SK-N-SH (cell line): ENCODE measurements around the gene ARHGEF39. TPM values are rescaled to one million over a fixed set of nuclear protein-coding genes. Genes with fewer than 3 reads are reported as not detected.

Source experiments
- CTCF ChIA-PET: fragments of 300-600, 350-600 bp; formaldehyde crosslinking; extraction: SDS; loops from one replicate; lab custom pipeline; 2021; lab: Yijun Ruan, JAX
- POLR2A ChIA-PET: fragments of 350-600 bp; sonication (Branson Sonifier 250); formaldehyde crosslinking; extraction: SDS; loops from one replicate; lab custom pipeline; 2020; ENCODE audit warnings: antibody characterized with exemption, inconsistent platforms; lab: Yijun Ruan, JAX
- DNase-seq: peaks from one replicate; pipeline ENCODE4 v3.0.0; 2012
- H2AFZ ChIP-seq: fragments of 200-600 bp; sonication (generic); 2 replicates; pipeline ENCODE4 v1.8.1; 2016; ENCODE audit warnings: antibody characterized with exemption, mild to moderate bottlenecking, low read depth
- H3F3A ChIP-seq: fragments of 200-600 bp; sonication (generic); replicated peaks from 2 replicates; pipeline ENCODE3; 2016; ENCODE audit warnings: antibody characterized with exemption, mild to moderate bottlenecking; ENCODE audit not compliant: insufficient read depth
- H3K27ac ChIP-seq, 2 experiments: fragments of 200-500 bp in 1 of 2; fragments of 200-600 bp in 1 of 2; sonication (Bioruptor generic) in 1 of 2; sonication (generic), shearing (Covaris generic) in 1 of 2; 2 replicates each; pipeline versions ENCODE4 v1.5.1 to v1.6.1; 2014 to 2016; ENCODE audit warnings: low read depth in 2 of 2, inconsistent platforms in 1 of 2, low read length in 1 of 2, mild to moderate bottlenecking in 1 of 2, mixed read lengths in 1 of 2
- H3K27me3 ChIP-seq: fragments of 200-600 bp; sonication (generic), shearing (Covaris generic); 2 replicates; pipeline ENCODE4 v1.6.1; 2016; ENCODE audit warnings: mixed run types; ENCODE audit not compliant: insufficient read depth
- H3K36me3 ChIP-seq, 2 experiments: fragments of 200-500 bp in 1 of 2; fragments of 200-600 bp in 1 of 2; sonication (Bioruptor generic) in 1 of 2; sonication (generic) in 1 of 2; replicated peaks in 1 of 2; 2 replicates each; pipeline versions ENCODE3 to v1.5.1; 2014 to 2016; ENCODE audit warnings: low read length in 1 of 2, mild to moderate bottlenecking in 1 of 2; ENCODE audit not compliant: insufficient read depth in 2 of 2, control insufficient read depth in 1 of 2
- H3K4me1 ChIP-seq, 2 experiments: fragments of 200-500 bp in 1 of 2; fragments of 200-600 bp in 1 of 2; sonication (Bioruptor generic) in 1 of 2; sonication (generic), shearing (Covaris generic) in 1 of 2; 2 replicates each; pipeline versions ENCODE4 v1.5.1 to v1.6.1; 2014 to 2016; ENCODE audit warnings: low read depth in 1 of 2, low read length in 1 of 2, mixed run types in 1 of 2; ENCODE audit not compliant: insufficient read depth in 2 of 2, control insufficient read depth in 1 of 2
- H3K4me2 ChIP-seq: fragments of 200-600 bp; sonication (generic), shearing (Covaris generic); 2 replicates; pipeline ENCODE4 v1.6.1; 2017; ENCODE audit warnings: mixed run types
- H3K4me3 ChIP-seq, 2 experiments: fragments of 200-500 bp in 1 of 2; fragments of 200-600 bp in 1 of 2; sonication (Bioruptor generic) in 1 of 2; sonication (generic), shearing (Covaris generic) in 1 of 2; 2 replicates each; pipeline versions ENCODE4 v1.5.1 to v1.8.1; 2014 to 2016; ENCODE audit warnings: low read depth in 2 of 2, inconsistent platforms in 1 of 2, low read length in 1 of 2, mild to moderate bottlenecking in 1 of 2, mixed read lengths in 1 of 2, moderate library complexity in 1 of 2
- H3K79me2 ChIP-seq: fragments of 200-600 bp; sonication (generic); 2 replicates; pipeline ENCODE4 v1.8.1; 2017; ENCODE audit warnings: mild to moderate bottlenecking; ENCODE audit not compliant: insufficient read depth
- H3K9ac ChIP-seq: fragments of 200-600 bp; sonication (generic); 2 replicates; pipeline ENCODE4 v1.6.1; 2017; ENCODE audit warnings: mixed run types
- H3K9me2 ChIP-seq: fragments of 200-600 bp; sonication (generic); 2 replicates; pipeline ENCODE4 v1.6.1; 2017; ENCODE audit warnings: mixed run types
- H3K9me3 ChIP-seq: fragments of 200-600 bp; sonication (generic); 2 replicates; pipeline ENCODE4 v1.6.1; 2017; ENCODE audit warnings: mixed run types, mild to moderate bottlenecking, moderate library complexity
- H4K20me1 ChIP-seq: fragments of 200-600 bp; sonication (generic); 2 replicates; pipeline ENCODE4 v1.6.1; 2017; ENCODE audit warnings: mild to moderate bottlenecking, mixed run types; ENCODE audit not compliant: insufficient read depth
- ELF1 ChIP-seq: IDR thresholded peaks from 2 replicates; pipeline ENCODE4 v1.4.0; 2012
- EP300 ChIP-seq, 2 experiments: IDR thresholded peaks; 2 replicates each; pipeline versions ENCODE4 v1.4.0 to v1.6.1; 2012; ENCODE audit warnings: borderline replicate concordance in 1 of 2, low read depth in 1 of 2, low read length in 1 of 2
- EZH2phosphoT487 ChIP-seq: fragments of 200-600 bp; sonication (generic); IDR thresholded peaks from 2 replicates; pipeline ENCODE4 v1.6.1; 2017; ENCODE audit warnings: low read depth, mixed run types, mild to moderate bottlenecking, antibody characterized with exemption, moderate library complexity, borderline replicate concordance
- IRF3 ChIP-seq: fragments of 150-350 bp; IDR thresholded peaks from 2 replicates; pipeline ENCODE4 v1.6.1; 2016; ENCODE audit warnings: mild to moderate bottlenecking, low read depth, low read length
- NFIC ChIP-seq: IDR thresholded peaks from 2 replicates; pipeline ENCODE4 v1.4.0; 2012; ENCODE audit warnings: borderline replicate concordance
- NRF1 ChIP-seq: IDR thresholded peaks from 2 replicates; pipeline ENCODE4 v1.6.1; 2012; ENCODE audit warnings: low read depth, mild to moderate bottlenecking, low read length
- RXRA ChIP-seq: IDR thresholded peaks from 2 replicates; pipeline ENCODE4 v1.4.0; 2012; ENCODE audit warnings: low read depth, mild to moderate bottlenecking, borderline replicate concordance
- SIN3A ChIP-seq: IDR thresholded peaks from 2 replicates; pipeline ENCODE4 v1.6.1; 2012; ENCODE audit warnings: low read depth, mild to moderate bottlenecking, low read length, moderate library complexity, borderline replicate concordance
- TAF1 ChIP-seq: IDR thresholded peaks from 2 replicates; pipeline ENCODE4 v1.6.1; 2012; ENCODE audit warnings: low read depth, mild to moderate bottlenecking, low read length, moderate library complexity, borderline replicate concordance
- TCF12 ChIP-seq: IDR thresholded peaks from 2 replicates; pipeline ENCODE4 v1.4.0; 2012
- USF1 ChIP-seq: IDR thresholded peaks from 2 replicates; pipeline ENCODE4 v1.4.0; 2012; ENCODE audit warnings: low read depth, borderline replicate concordance
- YY1 ChIP-seq: IDR thresholded peaks from 2 replicates; pipeline ENCODE4 v1.4.0; 2012; ENCODE audit warnings: low read depth, mild to moderate bottlenecking
- ZBTB33 ChIP-seq: IDR thresholded peaks from 2 replicates; pipeline ENCODE4 v1.4.0; 2012; ENCODE audit warnings: low read depth, borderline replicate concordance
- WGBS: methylation state at CpG from one replicate; pipeline ENCODE4 v1.1.6; 2017; ENCODE audit warnings: low lambda C conversion rate; 5-methylcytosine and 5-hydroxymethylcytosine counted together
- polyA plus RNA-seq, 3 experiments: library from polyadenylated mRNA; depleted of rRNA; stranded (reverse); fragments of >200 nt; gene quantifications; 2 replicates each; pipeline ENCODE4 v1.2.3, GENCODE V29; 2012
- TF ChIP-seq, protein P1 (sequence below): IDR thresholded peaks from 2 replicates; pipeline ENCODE4 v1.4.0; 2012; ENCODE audit warnings: low read depth

Gene ARHGEF39
- polyA plus RNA-seq, 1 of the 3 experiments (the other 2 are of a cell fraction), result 4.9 TPM

DNA sequence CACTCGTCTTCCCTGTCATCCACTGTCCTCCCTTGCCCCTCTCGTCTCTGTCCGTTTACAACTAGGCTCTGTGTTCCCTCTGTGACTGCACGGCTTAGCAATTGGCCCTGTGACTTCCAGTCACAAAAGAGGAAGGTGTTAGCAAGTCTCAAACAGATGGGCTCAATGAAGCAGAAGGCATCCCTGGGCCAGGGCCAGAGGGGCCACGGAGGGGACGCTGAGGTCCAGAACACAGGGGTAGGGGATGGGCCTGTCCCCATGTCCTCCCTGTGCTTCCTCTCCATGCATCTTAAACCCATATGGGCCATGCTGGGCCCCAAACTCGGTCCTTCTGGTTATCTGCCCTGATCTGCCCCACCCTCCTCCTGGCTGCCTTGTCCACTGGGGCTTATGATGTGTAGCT is 46.7 kb downstream of the ARHGEF39 start, which contains the start of gene CD72:
TSS of gene CD72 (minus strand) at position 89 of the 403 bp plus-strand sequence. CDS start 110 bp downstream, outside the sequence.
- peak within 1 kb of the TSS; percentile 65; the same call in 1 of the 2 replicates for H2AFZ ChIP-seq
- no peak within 1 kb of the TSS for H3K9ac ChIP-seq
- no peak for DNase-seq
- H3K4me2 ChIP-seq, result peak within 1 kb of the TSS; percentile 44; the same call in 1 of the 2 replicates
- H3K4me1 ChIP-seq, result peaks cover 0 to 12% of the 10 kb centered on the region in 2 experiments; a peak in 1 of 4 replicates
- ChIA-PET POLR2A (no interaction called here), CTCF (interaction anchor here (0.6 to 5.3 kb wide), 3 partner anchors 28 to 108 kb away, joined by 3 to 20 read pairs (median 11); partner anchors contain the start of genes CCDC107 and RMRP)
- H3K79me2 ChIP-seq, result no peaks in the 10 kb centered on the region
- H3F3A ChIP-seq, result no peaks in the 10 kb centered on the region
- no peaks in the 10 kb centered on the region for H3K36me3 ChIP-seq
- 80% methylated on average over 7 of the region's 7 CpGs for WGBS
- TF ChIP-seq EP300 (IDR thresholded peaks at IDR 0.05; ENCODE audit: borderline replicate concordance in 1 of 2, low read depth in 1 of 2, low read length in 1 of 2), result no peak
- TF ChIP-seq EZH2phosphoT487, result no peak
- no peak for TF ChIP-seq IRF3
- TF ChIP-seq TCF12, result no peak
- TF ChIP-seq, protein P1, sequence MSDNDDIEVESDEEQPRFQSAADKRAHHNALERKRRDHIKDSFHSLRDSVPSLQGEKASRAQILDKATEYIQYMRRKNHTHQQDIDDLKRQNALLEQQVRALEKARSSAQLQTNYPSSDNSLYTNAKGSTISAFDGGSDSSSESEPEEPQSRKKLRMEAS, result no peak
- TF ChIP-seq USF1, result no peak
- no peak for TF ChIP-seq ELF1
- no peak for TF ChIP-seq TAF1
- no peak for TF ChIP-seq SIN3A
- no peak for TF ChIP-seq YY1
- no peak for TF ChIP-seq NRF1
- TF ChIP-seq RXRA, result no peak
- no peak for TF ChIP-seq NFIC
- TF ChIP-seq ZBTB33, result no peak
- TF ChIP-seq, all 33 proteins: peak for 0
- no peaks in the 10 kb centered on the region for H3K9me3 ChIP-seq
- no peak within 1 kb of the TSS for H3K27ac ChIP-seq
- peak within 1 kb of the TSS; percentile 27 to 41; a peak in 2 of 4 replicates for H3K4me3 ChIP-seq
- 0 out of 2 replicates have a peak, but pooled peaks cover 4% of the 10 kb centered on the region for H3K27me3 ChIP-seq
- H4K20me1 ChIP-seq, result no peaks in the 10 kb centered on the region
- no peaks in the 10 kb centered on the region for H3K9me2 ChIP-seq
